ENCODE data around the gene TMCC1. TPM values are rescaled to one million over a fixed set of nuclear protein-coding genes. Genes with fewer than 3 reads are reported as not detected.

Gene TMCC1
- 43.2 TPM for total RNA-seq

DNA sequence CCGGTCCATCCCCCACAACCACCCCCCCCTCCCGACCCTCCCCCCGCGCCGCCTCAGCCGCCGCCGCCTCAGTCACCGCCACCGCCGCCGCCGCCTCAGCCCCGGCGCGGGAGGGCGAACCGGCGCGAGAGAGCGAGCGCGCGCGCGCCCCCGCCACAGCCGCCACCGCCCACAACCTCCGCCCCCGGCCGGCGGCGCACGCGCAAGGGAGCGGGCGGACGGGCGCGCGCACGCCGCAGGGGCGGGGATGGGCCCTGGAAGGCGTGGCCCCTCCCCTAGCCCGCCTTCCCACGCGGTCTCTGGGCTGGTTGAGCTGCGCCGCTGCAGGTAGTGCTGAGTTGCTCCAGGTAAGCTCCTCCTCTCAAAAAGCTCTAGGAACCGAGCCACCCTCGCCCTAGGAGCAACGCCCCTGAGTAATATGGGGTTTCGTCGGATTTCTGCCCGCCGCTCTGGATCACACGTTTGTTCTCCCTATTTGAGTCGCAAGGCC is at the start of gene TMCC1:
Gene TMCC1, minus strand, starts transcription at position 131 of the 490 bp plus-strand sequence.

DNA sequence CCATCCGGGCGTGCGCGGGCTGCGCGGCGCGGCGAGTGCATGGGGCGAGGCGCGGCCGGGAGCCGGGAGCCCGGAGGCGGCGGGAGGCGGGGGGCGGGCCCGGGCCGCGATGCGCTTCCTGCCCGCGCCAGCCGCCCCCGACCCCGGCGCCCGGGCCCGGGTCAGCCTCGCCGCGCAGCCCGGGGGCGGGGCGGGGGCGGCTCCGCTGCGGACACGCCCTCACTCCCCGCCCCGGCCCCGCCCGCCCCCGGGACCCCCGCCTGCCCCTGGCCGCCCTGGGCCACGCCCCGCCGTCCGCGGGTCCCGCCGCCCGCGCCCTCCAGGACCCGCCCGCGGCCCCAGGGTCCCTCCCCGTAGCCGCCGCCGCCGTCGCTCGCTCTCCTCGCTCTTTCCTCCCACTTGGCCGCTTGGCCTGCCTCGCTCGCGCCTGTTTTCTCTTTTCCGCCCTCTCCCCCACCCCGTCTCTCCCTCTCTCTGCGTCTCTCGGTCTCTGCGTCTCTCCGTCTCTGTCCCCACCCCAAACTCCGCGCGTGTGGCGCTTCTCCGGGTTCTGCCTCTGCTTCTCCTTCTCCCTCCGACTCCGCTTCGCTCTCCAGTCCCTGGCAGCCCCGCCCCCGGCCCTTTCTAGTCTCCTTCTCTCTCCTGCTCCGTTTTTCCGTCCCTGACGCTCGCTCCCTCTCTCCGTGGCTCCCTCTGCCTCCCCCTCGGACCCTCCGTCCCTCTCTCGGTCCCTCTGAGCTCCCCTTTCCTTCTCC is 286.7 kb downstream of the TMCC1 start, which contains the start of gene PLXND1:
Gene PLXND1, minus strand, starts transcription at position 41 of the 755 bp plus-strand sequence. Its CDS starts 37 bp downstream, at position 4.

Other genes with a start within 250 kb of the TMCC1 start
- gene TRH, start 81.0 kb upstream of the TMCC1 start, total RNA-seq, result 14.0 TPM
- 1.0 TPM for gene ALG1L2, start 188.1 kb upstream of the TMCC1 start, total RNA-seq